Fibroblast of the aortic adventitia (primary cell): ENCODE data around the gene RHOC. TPM values are rescaled to one million over a fixed set of nuclear protein-coding genes. Genes with fewer than 3 reads are reported as not detected.

Experiments
- DNase-seq: peaks from one replicate; pipeline ENCODE4 v3.0.0-alpha.2; 2010; ENCODE audit warnings: low read depth
- H3K4me3 ChIP-seq: 2 replicates; pipeline ENCODE4 v1.5.1; 2011; ENCODE audit warnings: low read depth, mild to moderate bottlenecking, control low read depth, low read length, moderate library complexity
- CTCF ChIP-seq: IDR thresholded peaks from 2 replicates; pipeline ENCODE4 v1.5.1; 2011; ENCODE audit warnings: mild to moderate bottlenecking, low read length, control low read depth, inconsistent platforms; ENCODE audit not compliant: insufficient read depth
- total RNA-seq: library from RNA; depleted of rRNA; stranded (reverse); fragments of >200 nt; gene quantifications from 2 replicates; pipeline ENCODE4 v1.2.3, GENCODE V29; 2012; ENCODE audit warnings: low replicate concordance

Gene RHOC
- total RNA-seq, 1 donor: 471 TPM

GRCh38 chr1:112701227-112702066 is 5.5 kb downstream of the RHOC start:
- DNase-seq: no peak
- no peak for TF ChIP-seq CTCF
- no peak overlapping the region for H3K4me3 ChIP-seq

- TF ChIP-seq CTCF: no peak
- DNase-seq: peak; percentile 96
- H3K4me3 ChIP-seq: no peak overlapping the region
These were observed 6.4 kb downstream of the RHOC start for GRCh38 chr1:112700290-112701226.

DNA sequence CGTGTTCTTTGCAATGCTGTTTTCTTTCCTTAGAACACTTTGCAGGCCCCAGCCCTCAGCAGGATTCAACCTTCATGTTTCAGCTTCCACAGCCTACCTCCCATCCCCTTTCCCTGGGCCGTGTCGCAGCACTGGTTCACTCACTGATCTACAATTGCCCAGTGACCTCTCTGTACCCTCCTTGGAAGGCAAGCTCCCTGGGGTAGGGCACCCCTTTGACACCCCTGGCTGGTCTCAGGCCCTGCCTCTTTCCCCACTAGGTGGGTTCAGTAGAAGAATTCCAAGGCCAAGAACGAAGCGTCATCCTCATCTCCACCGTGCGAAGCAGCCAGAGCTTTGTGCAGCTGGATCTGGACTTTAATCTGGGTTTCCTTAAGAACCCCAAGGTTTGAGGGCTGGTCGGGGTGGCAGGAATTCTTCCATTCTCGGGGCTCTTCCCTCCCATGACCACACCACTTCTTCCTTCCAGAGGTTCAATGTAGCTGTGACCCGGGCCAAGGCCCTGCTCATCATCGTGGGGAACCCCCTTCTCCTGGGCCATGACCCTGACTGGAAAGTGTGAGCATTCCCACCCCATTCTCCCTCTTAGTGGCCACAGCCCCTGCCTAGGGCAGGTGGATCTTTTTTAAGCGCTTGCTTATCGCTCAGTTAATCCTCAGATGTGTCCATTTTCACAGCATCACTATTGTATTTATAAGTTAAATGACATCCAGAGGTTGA is 7.3 kb downstream of the RHOC start:
- no peak overlapping the region for H3K4me3 ChIP-seq
- no peak for TF ChIP-seq CTCF
- DNase-seq: no peak

DNA sequence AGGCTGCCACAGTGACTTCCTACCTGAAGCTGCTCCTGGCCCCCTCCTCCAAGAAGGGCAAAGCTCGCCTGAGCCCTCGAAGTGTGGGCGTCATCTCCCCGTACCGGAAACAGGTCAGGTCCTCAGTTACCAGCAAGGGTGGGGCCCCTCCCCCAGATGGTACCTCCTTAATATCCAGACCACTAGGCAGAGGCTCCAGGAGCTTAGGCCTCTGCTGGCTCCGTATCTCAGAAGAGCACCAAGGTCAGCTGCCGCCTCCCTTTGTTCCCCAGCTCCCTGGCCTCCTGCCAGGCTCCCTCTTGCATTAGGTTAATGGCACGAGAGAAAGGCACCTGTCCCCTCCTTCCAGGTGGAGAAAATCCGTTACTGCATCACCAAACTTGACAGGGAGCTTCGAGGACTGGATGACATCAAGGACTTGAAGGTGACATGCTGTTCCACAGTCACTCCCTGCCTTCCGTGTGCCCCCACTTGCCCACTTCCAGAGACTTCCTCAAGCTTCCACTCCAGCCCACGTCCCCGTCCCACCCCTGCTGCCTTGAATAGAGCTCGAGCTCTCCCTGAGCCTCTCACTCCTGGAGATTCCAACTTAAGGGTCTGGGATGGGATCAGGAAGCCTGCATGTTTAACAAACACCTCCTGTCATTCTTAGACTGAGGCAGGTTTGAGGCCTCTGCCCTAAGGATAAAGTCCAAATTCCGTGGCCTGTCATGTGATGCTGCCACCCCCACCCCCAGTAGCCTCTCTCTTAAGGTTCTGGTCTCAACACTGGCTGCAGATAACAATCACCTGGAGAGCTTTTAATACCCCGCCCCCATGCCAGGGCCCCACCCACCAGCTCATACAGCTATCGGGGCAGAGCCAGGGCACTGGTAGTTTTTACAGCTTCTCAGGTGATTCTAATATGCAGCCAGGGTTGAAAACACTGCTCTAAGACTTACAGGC is 8.3 kb downstream of the RHOC start:
- no peak for TF ChIP-seq CTCF

DNA sequence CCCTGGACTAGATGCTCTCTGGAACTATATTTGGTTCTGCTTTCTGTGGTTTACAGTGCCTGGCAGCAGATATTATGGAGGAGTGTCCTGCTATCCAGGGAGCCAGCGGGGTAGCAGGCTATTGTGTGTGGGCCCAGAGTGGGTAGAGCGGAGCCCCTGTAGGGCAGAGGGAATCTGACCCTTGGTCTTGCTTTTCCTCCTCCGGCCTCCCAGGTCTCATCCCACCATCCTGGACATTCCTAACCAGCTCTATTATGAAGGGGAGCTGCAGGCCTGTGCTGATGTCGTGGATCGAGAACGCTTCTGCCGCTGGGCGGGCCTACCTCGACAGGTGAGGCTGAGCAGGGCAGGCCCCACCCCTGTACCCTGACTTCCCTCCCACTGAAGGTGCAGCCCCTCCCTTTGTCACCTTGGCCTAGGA is 9.1 kb downstream of the RHOC start:
- H3K4me3 ChIP-seq: no peak overlapping the region
- no peak for TF ChIP-seq CTCF
- DNase-seq: no peak

More for the DNA sequence above, 8.3 kb downstream of the RHOC start:
- H3K4me3 ChIP-seq: no peak overlapping the region
- DNase-seq: no peak
